ENCODE data around the gene ENPP1.
A peak's percentile ranks its signal among the peaks of the same experiment; 100 is the strongest.

The ENPP1 gene

DNA sequence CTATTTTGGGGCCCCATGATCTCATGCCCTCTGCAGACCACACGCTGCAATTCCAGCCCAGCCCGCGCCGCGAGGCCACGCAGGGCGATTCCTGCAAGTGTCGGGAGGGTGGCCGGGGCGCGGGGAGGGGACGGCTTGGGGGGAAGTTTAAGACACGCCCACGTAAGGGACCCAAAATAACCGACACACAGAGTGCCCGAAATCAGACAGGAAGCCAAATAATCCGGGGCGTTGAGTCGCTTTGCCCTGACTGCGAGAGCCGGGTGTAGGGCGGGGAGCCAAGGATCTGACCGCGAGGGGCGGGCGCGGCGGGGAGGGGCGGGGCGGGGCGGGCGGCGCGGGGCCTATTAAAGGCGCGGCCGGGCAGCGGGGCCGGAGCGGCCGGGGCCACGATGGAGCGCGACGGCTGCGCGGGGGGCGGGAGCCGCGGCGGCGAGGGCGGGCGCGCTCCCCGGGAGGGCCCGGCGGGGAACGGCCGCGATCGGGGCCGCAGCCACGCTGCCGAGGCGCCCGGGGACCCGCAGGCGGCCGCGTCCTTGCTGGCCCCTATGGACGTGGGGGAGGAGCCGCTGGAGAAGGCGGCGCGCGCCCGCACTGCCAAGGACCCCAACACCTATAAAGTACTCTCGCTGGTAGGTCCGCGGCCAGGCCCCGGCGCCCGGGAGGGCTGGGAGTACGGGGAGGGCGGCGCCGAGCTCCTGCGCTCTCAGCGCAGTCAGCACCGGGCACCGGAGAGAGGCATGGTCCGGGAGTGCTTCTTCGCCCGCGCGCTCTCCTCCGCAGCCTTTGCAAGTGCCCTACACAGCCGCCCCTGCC, at the start of gene ENPP1:
ENPP1 (plus strand) TSS at position 377 of the 816 bp plus-strand sequence; CDS start at position 393, 16 bp downstream.
- DNase-seq (ENCODE audit: low spot score): peak; percentile 72

DNA sequence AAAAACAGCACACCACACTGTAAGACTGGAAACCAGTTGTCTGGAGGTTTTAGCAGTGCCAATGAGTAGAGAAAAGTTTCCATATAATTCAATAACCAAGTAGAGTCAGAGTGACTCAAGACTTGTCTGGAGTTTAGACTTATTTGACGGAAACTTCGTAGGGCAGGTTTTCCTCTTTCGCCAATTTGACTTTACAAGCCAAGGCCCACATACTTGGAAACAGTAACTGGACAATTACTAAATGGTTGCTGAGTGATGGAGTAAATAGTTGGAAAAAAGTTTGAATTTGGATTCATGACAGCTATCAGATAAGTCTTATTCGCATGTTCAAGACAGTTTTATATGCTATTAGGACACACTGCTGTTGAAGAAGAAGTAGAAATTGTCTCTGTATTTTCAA, 48.9 kb upstream of the ENPP1 start:
- no peak for DNase-seq (ENCODE audit: low spot score)

DNA sequence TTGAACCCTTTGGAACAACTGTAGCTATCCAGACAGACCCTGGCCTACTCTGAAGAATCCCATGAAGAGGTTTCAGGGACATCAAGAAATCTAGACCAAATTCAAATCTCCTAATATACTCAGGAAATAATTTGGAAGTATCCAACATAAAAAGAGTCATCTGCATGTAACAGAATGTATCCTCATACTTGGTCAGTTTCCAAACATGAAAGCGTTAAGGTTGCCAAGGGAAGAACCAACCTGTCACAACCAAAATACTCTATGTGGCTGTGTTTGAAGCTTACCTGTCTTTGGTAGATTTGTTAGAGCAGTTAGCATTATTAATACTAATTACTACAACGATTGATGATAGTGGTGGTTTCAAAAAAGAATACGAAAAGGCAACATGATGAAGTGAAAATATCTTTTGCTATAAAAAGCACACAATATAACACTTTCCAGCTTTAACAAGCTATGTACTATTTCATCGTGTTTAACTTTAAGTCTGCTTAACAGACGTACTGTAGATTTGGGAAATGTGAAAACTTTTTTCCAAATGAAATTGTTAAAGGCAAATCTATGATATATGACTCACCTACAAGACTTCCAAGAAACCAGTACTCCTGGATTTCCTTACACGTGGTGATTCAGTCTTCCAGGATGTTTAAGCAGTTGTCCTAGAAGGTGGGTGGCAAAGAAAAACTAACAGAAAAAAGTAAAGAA, 46.6 kb upstream of the ENPP1 start:
- DNase-seq (ENCODE audit: low spot score): no peak

DNA sequence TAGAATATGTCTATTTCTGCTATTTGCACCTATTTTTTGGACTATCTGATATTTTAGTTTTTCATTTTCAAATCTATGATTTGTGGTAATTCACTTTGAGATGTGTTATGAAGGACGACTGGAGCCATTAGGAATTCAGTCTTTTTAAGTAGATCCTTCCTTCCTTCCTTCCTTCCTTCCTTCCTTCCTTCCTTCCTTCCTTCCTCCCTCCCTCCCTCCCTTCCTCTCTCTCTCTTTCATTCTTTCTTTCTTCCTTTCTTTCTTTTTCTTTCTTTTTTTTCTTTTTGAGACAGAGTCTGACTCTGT, 46.1 kb upstream of the ENPP1 start:
- no peak for DNase-seq (ENCODE audit: low spot score)

DNA sequence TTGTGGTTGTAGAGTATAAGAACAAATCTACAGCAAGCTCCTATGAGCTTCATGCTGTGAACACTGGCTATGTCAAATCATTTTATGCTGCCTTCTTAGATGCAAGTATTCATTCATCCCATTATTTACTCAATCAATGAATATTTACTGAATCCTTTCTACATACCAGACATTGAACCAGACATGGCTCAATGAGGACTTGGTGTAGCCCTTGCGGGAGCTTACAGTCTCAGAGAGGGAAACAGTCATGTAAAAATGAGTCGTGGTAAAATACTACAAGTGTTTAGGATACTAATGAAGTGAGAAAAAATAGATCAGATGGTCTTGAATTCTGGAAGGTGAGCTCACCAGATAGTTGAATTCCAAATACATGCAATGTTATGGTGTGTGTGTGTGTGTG, 44.8 kb upstream of the ENPP1 start:
- no peak for DNase-seq (ENCODE audit: low spot score)

DNA sequence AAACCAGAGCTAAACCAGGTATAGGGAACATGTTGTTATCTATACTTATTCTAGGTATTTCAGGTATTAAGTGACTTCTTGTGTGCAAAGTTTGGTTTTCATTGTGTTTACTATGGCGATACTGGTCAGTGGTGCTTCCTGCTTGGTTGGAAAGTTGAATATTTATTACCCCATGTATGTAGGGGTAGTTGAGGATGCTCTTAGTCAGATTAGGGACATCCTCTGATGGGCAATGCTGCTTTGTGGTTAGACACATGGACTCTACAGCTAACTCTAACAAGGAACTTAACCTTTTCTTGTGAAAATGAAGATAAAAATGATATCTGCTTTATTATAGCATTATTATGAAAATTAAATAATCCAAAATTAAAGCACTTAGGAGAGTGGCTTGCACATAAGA, 44.1 kb upstream of the ENPP1 start:
- no peak for DNase-seq (ENCODE audit: low spot score)

DNA sequence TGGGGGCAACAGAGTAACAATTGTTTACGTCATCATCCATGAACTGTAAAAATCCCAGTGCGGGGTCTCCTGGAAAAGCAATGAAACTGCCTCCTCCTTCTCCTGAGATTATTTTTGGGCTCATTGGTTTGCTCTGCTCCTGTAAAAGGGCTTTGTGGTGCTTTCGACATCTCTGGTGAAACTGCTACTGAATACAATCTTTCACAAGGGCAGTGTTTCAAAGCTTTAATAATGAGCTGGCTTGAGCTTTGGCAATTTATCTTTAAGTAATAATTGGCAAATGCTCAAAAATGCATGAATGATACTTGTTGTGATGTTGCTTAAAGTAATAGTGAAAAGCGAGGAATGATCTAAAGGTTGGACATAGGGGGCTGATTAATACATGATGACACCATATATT, 43.5 kb upstream of the ENPP1 start:
- no peak for DNase-seq (ENCODE audit: low spot score)

DNA sequence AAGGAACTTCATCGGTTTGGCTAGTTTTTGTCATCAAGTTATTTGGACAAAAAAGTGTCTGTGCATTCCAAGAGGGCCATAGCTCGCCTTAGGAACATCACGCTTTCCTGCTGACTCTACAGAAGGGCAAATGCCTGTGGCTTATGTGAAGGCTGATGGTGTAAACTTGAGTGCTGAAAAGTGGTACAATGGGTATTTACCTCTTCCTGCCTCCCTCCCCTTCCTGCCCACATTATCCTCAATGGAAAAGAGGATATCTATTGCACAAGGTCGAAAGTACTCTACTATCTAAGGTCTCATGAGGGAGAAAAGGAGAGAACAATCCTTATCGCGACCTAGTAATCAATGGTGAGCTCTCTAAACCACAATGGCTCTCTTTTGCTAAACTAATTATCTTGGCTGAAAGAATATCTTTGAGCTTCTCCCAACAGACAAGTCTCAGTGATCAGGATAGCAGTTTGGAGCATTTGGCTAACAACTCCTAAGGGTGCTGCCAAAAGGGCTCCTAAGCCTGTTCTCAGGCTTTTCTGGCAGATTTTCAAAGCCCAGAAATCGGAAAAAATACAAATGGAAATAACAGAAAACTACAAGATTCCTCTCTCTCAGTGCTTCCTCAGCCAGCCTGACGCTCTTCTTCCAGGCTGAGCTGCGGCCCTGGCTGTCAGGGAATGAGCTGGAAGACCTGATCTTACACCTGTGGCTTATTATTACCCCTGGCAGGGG, 42.6 kb upstream of the ENPP1 start:
- no peak for DNase-seq (ENCODE audit: low spot score)

DNA sequence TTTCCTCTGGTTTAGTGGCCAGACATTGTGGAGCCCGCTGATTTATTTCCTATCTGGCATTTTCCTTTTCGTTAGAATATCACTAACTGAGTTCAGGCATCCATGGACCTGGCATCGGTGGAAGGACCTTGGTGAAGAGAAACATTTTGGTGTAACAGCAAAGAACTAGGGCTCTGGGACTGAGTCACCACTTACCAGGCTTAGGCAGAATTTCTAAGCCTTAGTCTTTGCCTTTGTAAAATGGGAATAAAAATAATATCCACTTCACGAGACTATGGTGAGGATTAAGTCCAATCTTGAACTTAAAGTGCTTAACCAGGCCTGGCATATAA, 42.0 kb upstream of the ENPP1 start:
- DNase-seq (ENCODE audit: low spot score): no peak

DNA sequence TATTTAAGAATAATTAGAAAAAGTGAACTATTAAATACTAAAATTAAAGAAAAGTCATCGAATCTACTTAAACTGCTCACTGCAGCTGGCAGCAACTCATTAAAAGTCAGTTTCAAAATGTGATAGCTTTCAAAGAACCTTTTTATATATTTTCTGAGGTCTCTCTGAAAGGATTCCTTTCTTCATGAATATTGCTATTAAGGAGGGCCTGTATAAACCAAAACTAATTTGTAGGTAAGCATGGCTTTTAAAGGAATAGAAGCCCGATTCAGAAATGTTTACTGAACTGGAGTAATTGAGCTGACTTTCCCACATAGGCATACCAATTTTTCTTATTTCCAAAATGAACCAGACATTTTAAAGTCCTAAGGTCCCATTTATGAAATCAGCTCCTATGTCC, 41.2 kb upstream of the ENPP1 start:
- DNase-seq (ENCODE audit: low spot score): no peak

DNA sequence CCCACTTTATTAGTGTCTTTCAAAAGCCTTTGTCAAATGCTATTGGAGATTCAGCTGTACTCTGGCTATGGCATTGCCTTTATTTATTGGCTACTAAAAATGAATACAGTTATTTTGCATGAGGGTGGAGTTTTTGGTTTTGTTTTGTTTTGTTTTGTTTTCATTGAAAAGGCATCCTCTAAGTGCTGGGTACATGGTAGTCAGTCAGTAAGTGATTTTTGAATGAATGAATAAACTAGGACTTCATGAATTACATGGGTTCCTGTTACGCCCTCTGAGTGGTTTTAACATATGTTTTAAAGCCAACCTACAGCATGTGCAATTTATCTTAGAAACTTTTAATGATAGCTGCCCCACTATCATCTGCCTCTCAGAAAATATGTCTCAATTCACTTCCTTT, 38.9 kb upstream of the ENPP1 start:
- no peak for DNase-seq (ENCODE audit: low spot score)

DNA sequence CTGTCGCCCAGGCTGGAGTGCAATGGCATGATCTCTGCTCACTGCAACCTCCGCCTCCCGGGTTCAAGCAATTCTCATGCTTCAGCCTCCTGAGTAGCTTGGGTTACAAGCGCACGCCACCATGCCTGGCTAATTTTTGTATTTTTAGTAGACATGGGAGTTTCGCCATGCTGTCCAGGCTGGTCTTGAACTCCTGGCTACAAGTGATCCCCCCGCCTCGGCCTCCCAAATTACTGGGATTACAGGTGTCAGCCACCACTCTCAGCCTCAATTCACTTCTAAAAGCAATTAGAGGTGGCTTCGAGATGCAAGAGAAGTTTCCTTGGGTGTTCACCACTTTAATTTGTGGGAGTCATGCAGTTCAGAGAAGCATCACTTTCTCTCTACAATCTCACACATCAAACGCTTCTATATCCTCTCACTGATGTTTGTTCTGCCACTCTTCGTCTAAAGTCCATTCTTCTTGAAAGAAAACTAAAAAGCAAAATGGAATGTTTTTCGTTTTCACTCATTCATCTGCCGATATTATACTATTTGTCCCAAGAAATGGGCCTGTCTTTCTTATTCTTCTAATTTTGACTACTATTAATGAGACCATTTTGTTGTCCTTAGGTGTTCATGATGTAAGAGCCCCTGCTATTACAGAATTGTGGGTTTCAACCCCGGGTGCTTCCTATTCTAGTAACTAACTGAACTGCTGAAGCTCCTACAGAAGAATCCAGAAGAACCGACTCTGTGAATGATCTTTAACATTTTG, 38.3 kb upstream of the ENPP1 start:
- DNase-seq (ENCODE audit: low spot score): no peak

DNA sequence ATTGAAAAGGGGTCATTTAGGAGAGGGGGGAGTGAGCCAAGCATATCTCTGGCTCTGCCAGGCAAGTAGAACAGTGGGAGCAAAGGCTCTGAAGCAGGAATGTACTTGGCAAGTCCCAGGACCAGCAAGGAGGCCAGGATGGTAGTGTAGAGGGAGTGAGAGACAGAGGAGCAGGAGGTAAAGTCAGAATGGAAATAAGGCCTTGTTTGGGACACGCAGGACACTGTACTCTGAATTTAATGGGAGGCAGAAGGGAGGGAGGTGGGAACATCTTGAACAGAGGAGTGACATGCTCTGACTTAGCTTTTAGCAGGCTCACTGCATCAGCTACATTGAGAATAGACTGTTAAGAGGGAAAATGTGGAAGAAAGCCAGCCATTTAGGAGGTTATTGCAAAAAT, 37.0 kb upstream of the ENPP1 start:
- no peak for DNase-seq (ENCODE audit: low spot score)

DNA sequence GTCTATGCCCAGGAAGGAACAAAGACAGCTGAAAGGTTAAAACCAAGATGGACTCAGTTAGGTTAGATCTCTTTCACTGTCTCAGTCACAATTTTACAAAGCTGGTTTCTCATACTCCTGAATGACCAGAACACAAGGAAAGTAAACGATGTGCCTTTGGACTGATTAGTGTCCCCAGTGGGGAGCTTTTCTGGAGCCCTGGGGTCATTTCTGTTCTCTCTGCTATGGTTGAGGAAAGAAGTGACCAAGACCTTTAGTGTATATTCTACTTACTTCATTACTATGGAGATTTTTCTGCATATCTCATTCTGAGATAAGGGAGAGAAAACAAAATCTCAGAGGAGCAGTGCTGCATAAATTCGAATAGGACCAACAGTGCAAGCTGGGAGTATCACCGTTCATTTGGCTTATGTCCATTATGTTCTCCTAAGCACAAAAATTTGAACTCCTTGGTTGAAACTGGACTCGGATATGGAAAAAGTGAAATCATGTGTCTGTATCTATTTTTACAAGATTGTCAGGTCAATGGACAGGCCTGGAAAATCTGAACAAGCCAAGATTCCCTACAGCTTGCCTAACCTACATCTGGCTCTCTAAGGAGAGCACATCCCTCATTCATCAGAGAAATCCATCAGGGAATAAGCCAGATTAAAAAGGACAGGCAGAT, 34.4 kb upstream of the ENPP1 start:
- no peak for DNase-seq (ENCODE audit: low spot score)

DNA sequence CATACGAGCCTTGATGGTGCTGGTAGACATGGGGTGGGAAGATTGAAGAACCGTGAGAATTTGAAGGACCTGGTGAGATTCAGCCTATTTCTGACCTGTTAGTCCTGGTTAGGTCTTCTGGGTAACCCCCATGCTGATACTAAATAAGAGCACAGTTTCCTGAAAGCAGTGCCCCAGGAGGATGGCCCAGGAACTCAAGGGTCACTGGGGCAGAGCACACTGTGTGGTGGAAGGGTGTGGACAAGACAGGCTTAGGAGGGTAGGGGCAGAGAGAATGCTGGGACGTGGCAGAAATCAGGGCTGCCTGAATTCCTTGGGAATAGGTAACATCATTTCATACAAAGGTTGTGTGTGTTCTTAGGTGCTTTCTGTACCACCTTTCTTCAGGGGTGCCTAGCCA, 31.9 kb upstream of the ENPP1 start:
- DNase-seq (ENCODE audit: low spot score): no peak

DNA sequence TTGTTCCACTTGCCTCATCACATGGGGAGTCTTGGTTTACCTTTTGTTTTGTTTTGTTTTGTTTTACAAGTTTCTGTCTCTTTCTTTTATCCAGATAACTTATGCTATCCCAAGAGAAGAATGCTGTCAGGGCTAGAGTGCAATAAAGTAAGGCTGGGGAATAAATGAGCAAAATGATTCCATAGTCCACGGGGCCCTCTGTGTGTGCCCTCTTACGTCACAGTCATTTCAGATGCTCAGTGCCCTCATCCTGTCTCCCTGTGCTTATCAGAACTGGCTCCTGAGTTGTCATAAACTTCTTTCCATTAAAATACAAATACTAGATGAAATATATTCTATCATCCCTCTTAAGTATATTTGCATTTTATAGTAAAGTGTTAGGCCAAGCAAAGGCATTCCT, 30.8 kb upstream of the ENPP1 start:
- DNase-seq (ENCODE audit: low spot score): no peak

DNA sequence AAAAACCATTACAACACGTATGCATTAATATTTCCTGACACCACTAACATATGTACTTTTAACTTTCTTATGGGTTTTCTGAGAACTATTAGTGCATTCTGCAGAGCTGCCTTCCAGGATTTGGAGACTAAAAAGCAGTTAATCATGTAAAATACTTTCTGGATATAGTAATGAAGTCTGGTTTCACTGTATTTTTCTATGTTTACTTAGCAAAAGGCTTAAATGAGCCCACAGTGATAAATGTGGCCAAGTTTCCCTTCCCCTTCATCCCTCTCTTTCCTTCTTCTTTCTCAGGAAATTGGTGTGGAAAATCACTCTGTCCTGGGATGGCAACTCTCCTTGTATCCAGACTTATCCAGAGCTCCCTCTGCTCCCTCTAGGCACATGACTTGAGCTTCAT, 29.7 kb upstream of the ENPP1 start:
- DNase-seq (ENCODE audit: low spot score): no peak

DNA sequence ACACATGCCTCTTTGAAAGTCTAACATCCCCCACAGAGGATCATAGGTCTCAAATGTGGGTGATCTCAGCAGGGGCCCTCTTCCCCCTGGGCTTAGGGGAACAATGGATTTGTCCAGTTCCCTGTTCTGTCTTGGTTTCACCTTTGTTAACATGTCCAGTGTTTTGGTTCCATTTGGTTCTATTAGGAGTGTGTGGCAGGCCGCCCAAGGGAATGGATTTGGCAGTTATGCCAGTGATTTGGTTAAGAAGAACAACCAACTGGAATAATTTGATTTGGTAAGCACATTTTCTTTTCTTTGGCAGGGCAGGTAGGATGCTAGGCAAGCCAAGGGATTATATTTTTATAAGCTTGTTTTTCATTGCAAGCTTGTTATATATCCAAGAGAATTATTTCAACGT, 28.5 kb upstream of the ENPP1 start:
- no peak for DNase-seq (ENCODE audit: low spot score)

DNA sequence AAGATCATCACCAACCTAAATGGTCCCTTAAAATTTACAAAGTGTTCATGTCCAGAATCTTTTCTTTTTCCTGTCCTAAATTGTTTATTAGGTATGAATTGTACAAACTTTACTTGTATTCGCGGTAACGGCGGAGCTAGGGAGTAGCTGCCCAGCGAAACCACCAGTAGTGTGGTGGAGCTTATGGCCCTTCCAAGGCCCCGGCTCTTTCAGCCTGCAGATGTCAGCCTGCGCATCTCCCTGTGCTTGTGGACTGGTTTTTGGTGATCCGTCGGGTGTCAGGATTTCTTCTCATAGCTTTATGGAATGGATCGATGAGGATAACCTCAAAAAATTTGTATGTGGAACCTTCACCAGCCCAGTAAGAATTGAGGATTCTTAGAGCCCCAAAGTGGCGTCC, 27.2 kb upstream of the ENPP1 start:
- DNase-seq (ENCODE audit: low spot score): no peak

DNA sequence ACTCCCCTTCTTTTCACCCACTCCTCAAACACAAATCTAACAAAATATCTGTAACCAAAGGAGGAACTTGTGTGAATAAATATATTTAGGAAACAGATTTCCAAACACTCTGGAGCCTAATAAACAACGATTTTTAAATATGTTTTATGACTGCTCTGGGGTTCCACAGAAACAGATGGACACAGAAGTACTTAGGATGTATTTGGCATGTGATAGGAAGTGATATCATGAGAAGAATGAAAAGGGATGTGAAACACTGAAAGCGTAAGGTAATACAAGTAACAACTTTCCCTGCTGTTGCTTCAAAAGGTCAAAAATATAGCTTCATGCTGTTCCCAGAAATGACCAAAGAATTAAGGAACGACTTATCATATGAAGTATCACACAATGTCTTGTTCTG, 26.1 kb upstream of the ENPP1 start:
- no peak for DNase-seq (ENCODE audit: low spot score)

DNA sequence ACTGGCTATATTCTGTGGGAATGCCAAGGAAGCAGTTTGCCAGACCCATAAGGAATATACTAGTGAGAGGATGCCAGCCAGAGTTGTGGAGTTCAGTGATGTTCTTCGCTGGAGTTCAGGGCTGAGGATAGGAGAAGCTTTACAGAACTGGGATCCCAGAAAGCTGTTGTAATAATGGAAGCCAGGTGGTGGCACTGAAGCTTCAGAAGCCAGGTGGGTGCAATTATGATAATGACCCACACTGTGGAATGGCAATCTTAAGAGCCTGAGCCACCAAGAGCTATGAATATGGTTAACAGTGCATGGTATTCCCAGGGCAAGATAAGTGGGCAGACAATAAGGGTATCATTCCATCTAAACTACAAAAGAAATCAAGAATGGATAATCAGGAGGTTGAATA, 25.1 kb upstream of the ENPP1 start:
- no peak for DNase-seq (ENCODE audit: low spot score)

DNA sequence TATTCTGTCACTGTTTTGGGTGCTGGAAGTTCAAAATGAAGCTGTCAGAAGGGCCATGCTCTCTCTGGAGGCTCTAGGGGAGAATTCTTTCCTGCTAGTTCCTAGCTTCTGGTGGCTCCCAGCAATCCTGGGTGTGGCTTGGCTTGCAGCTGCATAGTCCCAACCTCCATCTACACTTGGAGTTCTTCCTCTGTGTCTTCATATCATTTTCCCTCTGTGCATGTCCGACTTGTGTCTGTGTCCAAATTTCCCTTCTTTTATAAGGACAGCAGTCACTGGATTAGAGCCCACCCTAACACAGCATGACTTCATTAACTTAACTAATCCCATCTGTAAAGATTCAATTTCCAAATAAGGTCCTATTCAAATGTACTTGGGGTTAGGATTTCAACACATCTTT, 23.3 kb upstream of the ENPP1 start:
- no peak for DNase-seq (ENCODE audit: low spot score)

Measured in D341Med (cell line).